22Rv1 (cell line): Measurements from ENCODE around the gene CHD6.
"Not testable (repeated sequence)": the region's sequence is repeated elsewhere in the genome, so short reads cannot be mapped to it uniquely, and the experiment has no call there.

Experiments
- ZFX ChIP-seq: fragments of 450-650 bp; IDR thresholded peaks from 2 replicates; pipeline ENCODE4 v1.6.1; 2017; ENCODE audit warnings: antibody characterized with exemption, borderline replicate concordance
- TF ChIP-seq, protein P1 (sequence below): fragments of 450-650 bp; IDR thresholded peaks from 2 replicates; pipeline ENCODE4 v1.5.1; 2017; ENCODE audit warnings: mild to moderate bottlenecking

DNA sequence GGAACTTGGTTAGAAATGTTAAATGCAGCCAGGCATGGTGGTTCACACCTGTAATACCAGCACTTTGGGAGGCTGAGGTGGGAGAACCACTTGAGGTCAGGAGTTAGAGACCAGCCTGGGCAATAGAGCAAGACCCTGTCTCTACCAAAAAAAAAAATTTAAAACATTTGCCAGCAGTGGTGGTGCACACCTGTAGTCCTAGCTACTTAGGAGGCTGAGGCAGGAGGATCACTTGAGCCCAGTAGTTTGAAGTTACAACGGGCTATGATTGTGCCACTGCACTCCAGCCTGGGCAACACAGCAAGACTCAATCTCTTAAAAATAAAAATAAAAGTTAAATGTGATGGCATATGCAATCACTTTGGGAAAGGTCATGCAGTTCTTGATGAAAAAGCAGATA, 82.6 kb downstream of the CHD6 start:
- TF ChIP-seq, protein P1, sequence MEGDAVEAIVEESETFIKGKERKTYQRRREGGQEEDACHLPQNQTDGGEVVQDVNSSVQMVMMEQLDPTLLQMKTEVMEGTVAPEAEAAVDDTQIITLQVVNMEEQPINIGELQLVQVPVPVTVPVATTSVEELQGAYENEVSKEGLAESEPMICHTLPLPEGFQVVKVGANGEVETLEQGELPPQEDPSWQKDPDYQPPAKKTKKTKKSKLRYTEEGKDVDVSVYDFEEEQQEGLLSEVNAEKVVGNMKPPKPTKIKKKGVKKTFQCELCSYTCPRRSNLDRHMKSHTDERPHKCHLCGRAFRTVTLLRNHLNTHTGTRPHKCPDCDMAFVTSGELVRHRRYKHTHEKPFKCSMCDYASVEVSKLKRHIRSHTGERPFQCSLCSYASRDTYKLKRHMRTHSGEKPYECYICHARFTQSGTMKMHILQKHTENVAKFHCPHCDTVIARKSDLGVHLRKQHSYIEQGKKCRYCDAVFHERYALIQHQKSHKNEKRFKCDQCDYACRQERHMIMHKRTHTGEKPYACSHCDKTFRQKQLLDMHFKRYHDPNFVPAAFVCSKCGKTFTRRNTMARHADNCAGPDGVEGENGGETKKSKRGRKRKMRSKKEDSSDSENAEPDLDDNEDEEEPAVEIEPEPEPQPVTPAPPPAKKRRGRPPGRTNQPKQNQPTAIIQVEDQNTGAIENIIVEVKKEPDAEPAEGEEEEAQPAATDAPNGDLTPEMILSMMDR = not testable (repeated sequence)
- TF ChIP-seq ZFX = not testable (repeated sequence)
